IPS DF 6.9 (cell line): ENCODE measurements around the gene TRIM9.

Experiments
- DNase-seq: peaks from one replicate; pipeline ENCODE4 v3.0.0-alpha.2; 2013; ENCODE audit warnings: low read depth, low spot score
- H3K27ac ChIP-seq: one replicate; pipeline ENCODE4 v1.5.1; 2013; ENCODE audit warnings: low read length, control low read depth
- H3K27me3 ChIP-seq: 2 replicates; pipeline ENCODE4 v1.6.1; 2013; ENCODE audit warnings: mild to moderate bottlenecking, low read length; ENCODE audit not compliant: control insufficient read depth, insufficient read depth
- H3K36me3 ChIP-seq: 2 replicates; pipeline ENCODE4 v1.6.1; 2013; ENCODE audit warnings: low read length; ENCODE audit not compliant: control insufficient read depth, insufficient read depth
- H3K4me1 ChIP-seq: 2 replicates; pipeline ENCODE4 v1.6.1; 2013; ENCODE audit warnings: low read length; ENCODE audit not compliant: control insufficient read depth, insufficient read depth
- H3K4me3 ChIP-seq: 2 replicates; pipeline ENCODE4 v1.5.1; 2013; ENCODE audit warnings: mild to moderate bottlenecking, low read length
- H3K9me3 ChIP-seq: 2 replicates; pipeline ENCODE4 v1.6.1; 2013; ENCODE audit warnings: low read length, inconsistent platforms; ENCODE audit not compliant: control insufficient read depth, insufficient read depth
- WGBS: extraction: QIAGEN DNeasy Blood & Tissue Kit; methylation state at CpG from one replicate; pipeline ENCODE4 v1.1.7; 2013; ENCODE audit warnings: mixed read lengths, missing lambda C conversion rate; ENCODE audit not compliant: insufficient read length, insufficient coverage; 5-methylcytosine and 5-hydroxymethylcytosine counted together

TRIM9 gene

DNA sequence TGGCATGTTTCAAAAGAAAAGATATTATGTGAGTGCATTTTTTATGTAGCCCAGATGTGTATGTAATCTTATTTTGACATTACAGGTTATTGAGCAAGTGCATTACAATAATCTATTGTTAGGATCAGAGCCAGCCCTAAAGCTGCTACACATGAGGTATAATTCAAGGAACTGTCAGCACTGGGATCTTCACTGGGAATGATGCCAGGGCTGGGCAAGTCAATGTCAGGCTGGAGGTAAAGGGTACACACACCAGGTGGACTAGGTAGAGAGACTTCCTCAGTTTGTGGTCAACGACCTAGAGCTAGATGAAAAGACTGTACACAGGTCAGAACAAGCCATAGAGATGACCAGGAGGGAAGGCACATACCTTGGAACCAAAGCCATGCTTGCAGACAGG lies 15.4 kb downstream of the TRIM9 start:
- Histone ChIP-seq H3K4me1 (no peaks in the 10 kb centered on the region), H3K4me3 (no peak overlapping the region), H3K27ac (no peak overlapping the region), H3K36me3 (no peaks in the 10 kb centered on the region), H3K9me3 (no peaks in the 10 kb centered on the region), H3K27me3 (no peaks in the 10 kb centered on the region)
- WGBS: no CpG with 5 or more reads among the region's 1 CpG
- no peak for DNase-seq

DNA sequence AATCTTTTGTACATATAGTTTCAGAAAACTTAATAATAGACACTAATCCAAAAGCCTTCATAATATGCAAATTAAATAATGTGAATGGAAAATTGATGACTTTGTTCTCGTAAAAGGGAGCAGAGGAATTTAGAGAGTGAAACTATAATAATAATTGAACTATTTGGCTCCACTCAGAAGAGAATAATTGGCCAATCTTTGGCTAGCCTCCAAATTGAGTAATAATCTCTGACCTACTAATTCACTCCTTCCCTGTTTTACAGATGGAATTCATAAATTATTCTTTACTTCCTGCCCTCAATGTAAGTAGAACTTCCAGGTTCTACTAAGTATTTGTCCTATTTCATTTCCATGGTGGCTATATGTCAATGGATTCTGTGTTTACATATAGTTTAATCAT lies 15.8 kb downstream of the TRIM9 start:
- no peak overlapping the region for H3K4me3 ChIP-seq
- WGBS: no CpG with 5 or more reads among the region's 1 CpG
- no peaks in the 10 kb centered on the region for H3K27me3 ChIP-seq
- no peak overlapping the region for H3K27ac ChIP-seq
- no peaks in the 10 kb centered on the region for H3K9me3 ChIP-seq
- DNase-seq: no peak
- no peaks in the 10 kb centered on the region for H3K4me1 ChIP-seq
- H3K36me3 ChIP-seq: no peaks in the 10 kb centered on the region

- WGBS: no CpG with 5 or more reads among the region's 8 CpGs
- H3K4me1 ChIP-seq: no peaks in the 10 kb centered on the region
- no peaks in the 10 kb centered on the region for H3K36me3 ChIP-seq
- H3K27ac ChIP-seq: no peak overlapping the region
- H3K4me3 ChIP-seq: no peak overlapping the region
- no peaks in the 10 kb centered on the region for H3K9me3 ChIP-seq
- H3K27me3 ChIP-seq: no peaks in the 10 kb centered on the region
- DNase-seq: no peak
These were observed 20.1 kb downstream of the TRIM9 start for GRCh38 chr14:51074701-51075385.

GRCh38 chr14:51073731-51074130 lies 21.2 kb downstream of the TRIM9 start:
- Histone ChIP-seq H3K27me3 (no peaks in the 10 kb centered on the region), H3K9me3 (no peaks in the 10 kb centered on the region), H3K4me3 (no peak overlapping the region), H3K27ac (no peak overlapping the region), H3K4me1 (no peaks in the 10 kb centered on the region), H3K36me3 (no peaks in the 10 kb centered on the region)
- no CpG with 5 or more reads among the region's 2 CpGs for WGBS
- DNase-seq: no peak

- Histone ChIP-seq H3K36me3 (no peaks in the 10 kb centered on the region), H3K4me1 (no peaks in the 10 kb centered on the region), H3K27me3 (no peaks in the 10 kb centered on the region), H3K9me3 (no peaks in the 10 kb centered on the region), H3K4me3 (no peak overlapping the region), H3K27ac (no peak overlapping the region)
- no peak for DNase-seq
These were observed 21.9 kb downstream of the TRIM9 start for GRCh38 chr14:51072976-51073375.

- Histone ChIP-seq H3K27ac (no peak overlapping the region), H3K9me3 (no peaks in the 10 kb centered on the region), H3K27me3 (no peaks in the 10 kb centered on the region), H3K4me1 (no peaks in the 10 kb centered on the region), H3K36me3 (no peaks in the 10 kb centered on the region), H3K4me3 (no peak overlapping the region)
- DNase-seq: no peak
- no CpG with 5 or more reads among the region's 5 CpGs for WGBS
These were observed 23.0 kb downstream of the TRIM9 start for GRCh38 chr14:51071857-51072256.

DNA sequence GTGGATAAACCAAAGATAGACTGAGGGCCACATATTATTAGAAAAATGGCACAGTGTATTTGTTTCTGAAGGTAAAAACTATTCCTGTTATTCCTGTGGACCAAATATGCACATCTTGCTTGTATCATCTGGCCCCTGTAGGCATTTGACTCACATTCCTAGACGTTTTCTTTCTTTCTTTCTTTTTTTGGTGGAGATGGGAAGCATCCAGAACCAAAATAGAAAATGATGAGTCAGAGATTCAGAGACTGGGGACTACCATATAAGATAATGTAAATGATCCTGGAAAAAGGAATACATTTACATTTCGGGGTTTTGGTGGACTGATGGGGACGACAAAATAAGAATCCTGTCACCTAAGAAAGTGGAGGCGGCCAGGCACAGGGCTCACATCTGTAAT lies 24.2 kb downstream of the TRIM9 start:
- Histone ChIP-seq H3K4me3 (no peak overlapping the region), H3K36me3 (no peaks in the 10 kb centered on the region), H3K4me1 (no peaks in the 10 kb centered on the region), H3K9me3 (no peaks in the 10 kb centered on the region), H3K27ac (no peak overlapping the region), H3K27me3 (no peaks in the 10 kb centered on the region)
- DNase-seq: no peak
- no CpG with 5 or more reads among the region's 4 CpGs for WGBS

- no peaks in the 10 kb centered on the region for H3K36me3 ChIP-seq
- no peak overlapping the region for H3K4me3 ChIP-seq
- no peak overlapping the region for H3K27ac ChIP-seq
- DNase-seq: no peak
- no peaks in the 10 kb centered on the region for H3K27me3 ChIP-seq
- H3K4me1 ChIP-seq: no peaks in the 10 kb centered on the region
- H3K9me3 ChIP-seq: no peaks in the 10 kb centered on the region
These were observed 25.9 kb downstream of the TRIM9 start for GRCh38 chr14:51069055-51069454.

GRCh38 chr14:51068268-51068667 lies 26.6 kb downstream of the TRIM9 start:
- no peak overlapping the region for H3K4me3 ChIP-seq
- no peaks in the 10 kb centered on the region for H3K36me3 ChIP-seq
- H3K27ac ChIP-seq: no peak overlapping the region
- H3K27me3 ChIP-seq: no peaks in the 10 kb centered on the region
- H3K4me1 ChIP-seq: no peaks in the 10 kb centered on the region
- no peak for DNase-seq
- H3K9me3 ChIP-seq: no peaks in the 10 kb centered on the region
- no CpG with 5 or more reads among the region's 2 CpGs for WGBS

- no peak overlapping the region for H3K4me3 ChIP-seq
- no peaks in the 10 kb centered on the region for H3K4me1 ChIP-seq
- no peak for DNase-seq
- WGBS: no CpG with 5 or more reads among the region's 4 CpGs
- H3K36me3 ChIP-seq: no peaks in the 10 kb centered on the region
- H3K9me3 ChIP-seq: no peaks in the 10 kb centered on the region
- no peaks in the 10 kb centered on the region for H3K27me3 ChIP-seq
- H3K27ac ChIP-seq: no peak overlapping the region
These were observed 27.6 kb downstream of the TRIM9 start for GRCh38 chr14:51067295-51067694.

DNA sequence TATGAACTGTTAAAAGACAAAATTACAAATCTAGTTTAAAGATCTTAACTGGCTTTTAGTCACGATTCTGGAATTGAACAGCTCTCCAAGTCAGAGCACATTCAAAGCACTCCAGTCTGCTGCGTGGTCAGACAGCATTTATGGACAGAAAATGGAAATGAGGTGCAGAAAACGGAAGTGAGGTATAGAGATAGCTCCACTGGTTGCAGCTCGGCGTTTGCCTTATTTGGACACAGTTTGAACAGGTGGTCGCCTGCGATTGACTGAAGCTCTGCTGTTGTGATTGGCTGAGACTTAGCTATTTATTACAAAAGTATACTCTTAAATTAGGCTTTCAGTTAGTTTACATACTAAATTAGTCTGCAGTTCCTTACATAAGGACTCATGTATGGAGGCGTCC lies 28.3 kb downstream of the TRIM9 start:
- no peaks in the 10 kb centered on the region for H3K9me3 ChIP-seq
- H3K27ac ChIP-seq: no peak overlapping the region
- no peaks in the 10 kb centered on the region for H3K27me3 ChIP-seq
- H3K4me3 ChIP-seq: no peak overlapping the region
- DNase-seq: no peak
- H3K4me1 ChIP-seq: no peaks in the 10 kb centered on the region
- WGBS: no CpG with 5 or more reads among the region's 8 CpGs
- H3K36me3 ChIP-seq: no peaks in the 10 kb centered on the region
